NCI-H69 (cell line): ENCODE results near the gene SYT1.
"Not testable (repeated sequence)": the region's sequence is repeated elsewhere in the genome, so short reads cannot be mapped to it uniquely, and the experiment has no call there.

Experiments used
- DNase-seq: peaks from one replicate; lab custom pipeline; 2025; lab: John Stamatoyannopoulos, UW

SYT1 gene

DNA sequence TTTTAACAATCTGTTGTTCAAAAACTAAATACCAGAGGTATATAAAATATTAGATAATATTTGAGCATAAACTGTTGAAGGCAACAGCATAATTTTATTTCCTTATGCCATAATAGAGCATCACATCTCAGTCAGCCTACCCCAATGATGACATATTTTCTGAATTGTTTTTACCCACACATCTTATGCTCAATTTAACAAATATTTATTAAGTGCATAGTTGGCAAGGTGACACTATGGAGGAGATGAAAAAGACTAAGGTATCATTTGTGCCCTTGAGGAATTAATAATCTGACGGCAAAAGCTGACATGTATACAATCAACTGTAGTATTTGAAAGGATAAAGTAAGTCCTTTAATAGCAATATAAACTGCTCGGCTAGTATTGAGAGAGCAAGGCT lies 102.4 kb downstream of the SYT1 start:
- no peak for DNase-seq

DNA sequence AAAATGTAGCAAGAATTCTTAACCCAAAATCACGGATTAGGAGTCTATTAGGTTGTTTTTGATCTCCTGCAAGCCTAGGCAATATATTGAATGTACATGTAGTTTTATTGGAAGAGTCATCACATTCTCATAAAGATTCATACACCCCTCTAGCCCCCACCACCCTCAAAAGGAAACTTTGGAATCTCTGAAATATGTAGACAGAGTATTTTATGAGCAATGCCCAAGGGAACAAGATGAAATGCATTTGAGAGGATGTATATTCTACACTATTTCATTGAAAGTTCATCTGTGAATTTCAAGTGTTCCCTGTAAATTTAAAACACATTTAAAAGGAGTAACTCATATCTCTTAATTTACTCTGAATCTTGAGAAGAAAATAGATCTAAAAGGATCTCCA lies 103.7 kb downstream of the SYT1 start:
- DNase-seq, result no peak

DNA sequence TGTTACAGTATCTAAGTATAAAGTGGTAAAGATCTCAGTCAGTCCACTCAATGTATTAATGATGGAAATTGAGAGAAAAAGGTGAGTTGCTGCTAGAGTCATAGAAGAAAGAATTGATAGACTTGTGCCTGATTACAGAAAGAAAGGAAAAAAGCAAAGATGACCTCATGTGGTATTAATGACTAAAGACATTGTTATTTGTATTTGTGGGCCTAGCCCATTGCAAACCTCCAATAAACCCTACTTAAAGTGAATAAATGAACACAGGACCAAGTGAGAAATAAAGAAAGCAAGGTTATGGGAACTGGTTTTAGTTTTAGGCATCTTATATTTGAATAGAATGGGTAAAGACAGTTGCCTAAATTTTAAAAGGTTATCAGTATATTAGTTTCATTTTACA lies 105.5 kb downstream of the SYT1 start:
- DNase-seq, result no peak

DNA sequence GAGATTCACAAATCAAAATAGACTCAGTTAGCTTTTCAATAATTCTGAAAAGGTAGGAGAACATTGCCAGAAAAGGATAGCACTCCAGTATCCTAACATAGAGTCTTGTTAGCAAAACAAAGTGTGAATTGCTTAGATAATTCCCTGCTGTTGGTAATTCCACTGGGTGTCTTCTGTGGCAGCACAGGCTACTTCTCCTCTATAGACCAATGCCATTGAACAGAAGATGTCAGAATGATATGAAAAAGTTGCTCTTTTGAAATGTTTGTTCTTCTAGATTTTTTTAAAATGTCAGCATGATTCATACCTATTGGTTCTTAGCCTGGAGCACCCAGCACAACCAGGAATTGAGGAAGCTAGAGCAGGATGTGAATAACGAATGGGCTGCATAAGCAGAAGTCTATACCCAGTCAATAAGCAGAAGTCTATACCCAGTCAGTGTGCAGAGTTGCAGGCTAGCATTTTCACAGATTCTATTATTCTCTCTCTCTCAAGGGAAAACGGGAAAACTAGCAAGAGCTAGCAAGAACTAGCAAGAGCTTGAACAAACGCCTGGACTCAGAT lies 112.8 kb downstream of the SYT1 start:
- peak; percentile 27 for DNase-seq

DNA sequence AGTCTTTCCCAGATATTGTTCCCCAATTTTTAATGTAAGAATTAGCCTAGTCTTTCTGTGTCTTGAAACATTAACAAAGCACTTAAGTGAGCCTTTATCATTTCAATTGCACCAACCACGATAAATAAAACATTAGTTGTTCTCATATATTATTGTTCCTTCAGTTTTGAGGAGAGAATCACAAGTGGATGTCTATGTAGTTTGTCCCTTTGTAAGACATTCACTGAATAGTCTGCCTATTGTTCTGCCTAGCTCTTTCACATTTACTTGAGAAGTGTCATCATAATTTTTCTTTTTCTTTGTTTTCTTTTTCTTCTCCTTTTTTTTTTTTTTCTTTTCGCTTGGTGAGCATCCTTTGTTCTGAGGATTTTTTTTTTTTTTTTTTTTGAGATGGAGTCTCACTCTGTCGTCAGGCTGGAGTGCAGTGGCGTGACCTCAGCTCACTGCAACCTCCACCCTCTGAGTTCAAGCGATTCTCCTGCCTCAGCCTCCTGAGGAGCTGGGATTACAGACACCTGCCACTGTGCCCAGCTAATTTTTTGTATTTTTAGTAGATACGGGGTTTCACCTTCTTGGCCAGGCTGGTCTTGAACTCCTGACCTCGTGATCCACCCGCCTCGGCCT lies 129.7 kb downstream of the SYT1 start:
- no peak for DNase-seq

DNA sequence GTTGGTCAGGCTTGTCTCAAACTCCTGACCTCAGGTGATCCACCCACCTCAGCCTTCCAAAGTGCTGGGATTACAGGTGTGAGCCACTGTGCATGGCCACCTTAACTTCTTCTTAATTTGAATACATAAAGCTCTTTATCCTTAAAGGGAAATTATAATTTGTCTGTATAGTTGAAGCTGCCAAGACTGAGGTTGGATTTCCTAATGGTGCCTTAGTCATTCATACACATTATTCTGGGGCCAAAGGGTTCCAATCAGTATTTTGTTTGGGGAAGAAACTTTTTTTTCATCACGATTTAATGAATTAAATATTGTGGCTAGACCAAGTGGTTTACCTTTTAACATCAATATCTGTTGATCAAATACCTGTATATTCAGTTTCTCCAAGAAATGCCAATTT lies 135.9 kb downstream of the SYT1 start:
- no peak for DNase-seq

DNA sequence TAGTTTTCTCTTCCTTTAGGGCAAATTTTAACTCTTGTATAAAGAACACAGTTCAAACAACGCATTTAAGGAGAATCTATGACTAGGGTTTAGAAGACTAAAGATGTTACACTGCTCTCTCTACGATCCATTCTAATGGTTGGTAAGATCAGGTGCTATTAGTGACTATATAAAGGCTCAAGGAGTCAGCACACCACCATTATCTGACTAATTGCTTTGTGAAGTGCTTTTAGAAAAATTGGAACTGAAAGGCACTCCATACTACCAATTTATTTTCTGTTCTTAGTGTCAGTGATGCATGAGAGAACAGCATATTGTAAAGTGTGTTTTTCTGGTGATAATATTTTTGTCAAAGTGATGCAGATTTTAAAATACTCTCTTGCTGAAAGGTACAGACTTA lies 136.8 kb downstream of the SYT1 start:
- DNase-seq, result peak; percentile 75

DNA sequence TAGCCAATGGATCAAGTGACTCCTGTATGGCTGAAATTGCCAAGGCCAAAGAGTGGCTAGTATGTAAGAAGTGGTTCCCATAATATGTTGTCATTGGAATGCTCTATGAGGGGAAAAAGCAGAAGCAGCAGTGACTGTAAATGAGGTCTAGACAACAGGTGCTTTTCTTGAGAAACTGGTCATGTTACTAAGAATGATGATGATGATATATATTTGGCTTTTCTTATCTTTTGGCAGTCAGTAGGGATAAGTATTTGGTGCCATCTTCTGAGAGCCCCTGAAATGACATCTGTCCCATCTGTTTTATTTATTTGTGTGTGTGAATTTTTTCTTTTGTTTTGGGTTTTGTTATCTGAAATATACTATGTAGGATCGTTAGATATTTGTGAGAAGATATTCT lies 141.7 kb downstream of the SYT1 start:
- peak; percentile 12 for DNase-seq

DNA sequence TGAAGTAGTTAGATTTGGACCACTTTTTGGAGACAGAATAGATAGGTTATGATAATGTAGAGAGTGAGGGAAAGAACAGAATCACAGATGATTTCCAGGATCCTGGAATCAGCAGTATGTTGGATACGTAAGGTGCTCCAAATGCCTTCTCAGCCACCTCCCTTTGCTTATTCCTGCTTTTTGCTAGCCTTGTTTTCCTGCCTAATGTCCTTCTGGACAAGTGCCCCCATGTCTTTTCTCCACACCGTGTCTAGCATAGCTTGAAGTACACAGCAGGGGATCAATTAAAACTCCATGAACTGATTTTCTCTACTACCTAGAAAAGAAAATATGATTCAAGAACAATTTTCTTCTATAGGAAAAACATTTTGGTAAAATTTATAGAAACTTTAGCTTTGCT lies 144.0 kb downstream of the SYT1 start:
- peak; percentile 27 for DNase-seq

DNA sequence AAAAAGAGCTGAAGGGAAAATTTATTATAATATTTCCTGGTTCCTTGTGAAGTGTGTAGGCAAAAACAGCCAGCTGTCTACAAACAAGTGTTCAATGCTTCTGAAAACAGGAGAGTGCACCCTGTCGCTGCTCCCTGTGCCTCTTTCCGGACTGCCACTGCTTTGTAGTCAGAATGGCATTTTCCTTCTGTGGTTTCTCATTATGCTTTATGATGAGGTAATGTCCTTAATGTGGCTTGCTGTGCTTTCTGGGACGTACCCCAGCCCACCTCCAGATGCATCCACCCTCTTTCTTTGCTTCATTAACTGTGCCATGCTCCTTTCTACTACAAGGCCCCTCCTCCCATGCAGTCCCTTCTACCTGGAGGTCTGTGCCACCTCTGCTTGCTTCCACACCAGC lies 148.1 kb downstream of the SYT1 start:
- DNase-seq, result peak; percentile 82

DNA sequence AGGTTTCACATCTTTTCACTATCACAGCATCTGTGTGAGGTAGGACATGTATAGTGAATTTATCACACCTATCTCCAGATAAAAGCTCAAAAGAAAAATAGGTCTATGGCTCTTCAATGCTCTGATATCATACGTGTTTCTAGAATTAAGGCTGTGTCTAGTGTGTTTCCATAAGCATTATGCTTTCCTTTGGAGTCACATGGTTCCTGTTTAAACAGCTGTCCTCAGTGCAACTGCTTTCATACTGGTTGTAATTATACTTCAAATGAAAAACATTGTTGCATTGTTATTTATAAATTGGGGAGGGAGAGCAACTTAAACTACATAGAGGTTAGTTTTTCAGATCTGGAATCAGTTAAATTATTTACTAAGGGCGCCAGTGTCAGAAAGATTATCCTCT lies 151.6 kb downstream of the SYT1 start:
- DNase-seq, result peak; percentile 89

DNA sequence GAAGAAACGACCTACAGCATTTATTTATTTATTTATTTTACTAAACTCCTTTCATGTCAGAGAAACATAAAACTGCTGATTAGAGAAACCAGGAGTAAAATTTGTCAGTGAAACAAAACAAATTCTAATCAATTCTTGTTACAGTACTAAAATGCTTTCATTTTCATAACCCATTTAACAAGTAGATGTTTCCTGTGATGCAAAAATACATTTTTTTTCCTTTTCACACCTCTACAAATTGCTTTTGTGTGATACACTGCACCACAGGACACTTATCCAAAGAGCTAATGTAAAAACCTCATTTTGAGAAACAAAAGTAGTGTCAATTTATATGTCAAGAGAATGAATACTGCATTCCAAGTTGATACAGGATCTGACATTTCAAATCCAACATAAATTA lies 155.1 kb downstream of the SYT1 start:
- peak; percentile 13 for DNase-seq

DNA sequence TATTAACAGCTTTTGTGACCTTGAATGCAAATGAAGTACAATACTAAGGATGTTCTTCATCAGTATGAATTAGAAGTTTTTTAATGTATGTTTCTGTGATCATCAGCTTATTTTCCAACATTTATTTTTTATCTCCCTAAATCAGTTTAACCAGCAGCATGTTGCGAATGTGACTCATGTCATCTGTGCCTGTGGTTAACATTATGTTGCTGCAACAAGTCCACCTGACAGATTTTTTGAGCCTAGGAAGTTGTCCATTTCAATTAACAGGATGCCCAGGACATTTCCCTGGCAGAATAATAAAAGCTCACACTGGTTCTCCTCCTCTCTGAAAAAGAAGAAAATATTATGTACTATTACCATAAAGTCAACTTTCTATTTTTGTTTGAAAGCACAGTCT lies 155.5 kb downstream of the SYT1 start:
- DNase-seq, result peak; percentile 51

DNA sequence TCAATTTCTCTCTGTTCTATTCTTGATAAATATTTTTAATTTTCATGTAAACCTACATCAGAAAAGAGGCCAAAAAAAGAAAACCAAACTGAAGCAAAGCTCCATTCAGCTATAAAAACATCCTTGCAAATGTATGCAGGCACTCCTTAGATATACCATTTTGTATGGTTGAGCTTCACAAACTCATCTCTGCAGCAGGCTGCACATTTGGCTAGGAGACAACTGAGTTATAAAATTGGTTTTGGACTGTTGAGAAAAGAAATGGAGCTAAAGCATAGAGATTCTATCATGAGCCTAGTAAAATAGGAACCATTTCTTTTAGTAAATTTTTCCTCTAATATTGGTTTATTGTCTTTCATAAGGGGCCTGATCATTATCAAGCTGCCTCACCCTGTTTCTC lies 156.4 kb downstream of the SYT1 start:
- DNase-seq, result no peak

DNA sequence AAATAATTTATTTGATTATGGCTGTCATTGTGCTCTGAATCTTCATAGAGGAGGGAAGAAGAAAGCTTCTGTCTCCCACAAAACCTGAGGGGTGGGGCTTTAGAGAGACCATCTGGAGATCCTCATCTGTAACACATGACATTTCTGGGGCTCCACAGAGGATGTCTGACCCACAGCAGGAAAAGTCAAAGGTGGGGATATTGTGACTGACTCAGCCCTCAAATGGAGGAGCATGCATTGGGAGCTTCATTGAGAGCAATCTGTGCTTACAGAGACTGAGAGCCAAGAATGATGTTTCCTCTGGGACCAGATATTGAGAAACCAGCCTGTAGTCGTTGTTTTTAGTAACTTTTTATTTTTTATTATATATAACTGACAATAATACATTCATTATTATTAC lies 158.7 kb downstream of the SYT1 start:
- DNase-seq, result peak; percentile 78

DNA sequence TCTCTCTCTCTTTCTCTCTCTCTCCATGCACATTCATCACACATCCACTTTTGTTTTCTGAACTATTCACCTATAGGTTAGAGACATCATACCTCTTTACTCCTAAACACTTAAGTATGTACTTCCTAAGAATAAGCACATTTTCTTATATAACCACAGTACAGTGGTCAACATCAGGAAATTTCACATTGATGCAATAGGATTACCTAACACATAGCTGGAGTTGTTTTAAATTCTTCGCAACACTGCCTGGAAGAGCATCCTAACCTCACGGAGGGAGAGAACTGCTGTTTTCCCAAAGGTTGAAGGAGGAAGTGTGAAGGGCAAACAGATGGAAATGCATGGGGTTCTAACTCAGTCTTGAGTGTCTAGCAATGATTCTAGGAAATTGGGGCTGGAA lies 159.2 kb downstream of the SYT1 start:
- DNase-seq, result no peak

DNA sequence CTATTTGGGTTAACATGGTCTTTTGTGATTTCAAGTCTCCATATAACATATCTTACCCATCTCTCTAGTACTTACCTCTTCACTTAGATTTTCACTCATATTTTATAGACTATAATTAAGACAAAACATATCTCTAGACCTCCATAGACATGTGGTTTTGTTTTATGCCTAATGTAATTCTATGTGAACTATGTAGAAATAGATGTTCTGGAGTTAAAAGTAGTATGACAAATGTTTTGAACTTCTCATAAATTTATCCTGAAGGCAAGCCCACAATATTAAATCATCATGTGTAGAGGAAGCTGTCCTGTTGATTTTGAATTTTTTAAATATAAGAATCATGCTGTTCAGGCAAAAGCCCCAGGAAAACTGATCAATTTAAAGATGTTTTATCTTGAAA lies 169.2 kb downstream of the SYT1 start:
- DNase-seq, result no peak

DNA sequence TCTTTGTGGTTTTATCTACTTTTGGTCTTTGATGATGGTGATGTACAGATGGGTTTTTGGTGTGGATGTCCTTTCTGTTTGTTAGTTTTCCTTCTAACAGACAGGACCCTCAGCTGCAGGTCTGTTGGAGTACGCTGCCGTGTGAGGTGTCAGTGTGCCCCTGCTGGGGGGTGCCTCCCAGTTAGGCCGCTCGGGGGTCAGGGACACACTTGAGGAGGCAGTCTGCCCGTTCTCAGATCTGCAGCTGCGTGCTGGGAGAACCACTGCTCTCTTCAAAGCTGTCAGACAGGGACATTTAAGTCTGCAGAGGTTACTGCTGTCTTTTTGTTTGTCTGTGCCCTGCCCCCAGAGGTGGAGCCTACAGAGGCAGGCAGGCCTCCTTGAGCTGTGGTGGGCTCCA lies 180.2 kb downstream of the SYT1 start:
- DNase-seq, result not testable (repeated sequence)

DNA sequence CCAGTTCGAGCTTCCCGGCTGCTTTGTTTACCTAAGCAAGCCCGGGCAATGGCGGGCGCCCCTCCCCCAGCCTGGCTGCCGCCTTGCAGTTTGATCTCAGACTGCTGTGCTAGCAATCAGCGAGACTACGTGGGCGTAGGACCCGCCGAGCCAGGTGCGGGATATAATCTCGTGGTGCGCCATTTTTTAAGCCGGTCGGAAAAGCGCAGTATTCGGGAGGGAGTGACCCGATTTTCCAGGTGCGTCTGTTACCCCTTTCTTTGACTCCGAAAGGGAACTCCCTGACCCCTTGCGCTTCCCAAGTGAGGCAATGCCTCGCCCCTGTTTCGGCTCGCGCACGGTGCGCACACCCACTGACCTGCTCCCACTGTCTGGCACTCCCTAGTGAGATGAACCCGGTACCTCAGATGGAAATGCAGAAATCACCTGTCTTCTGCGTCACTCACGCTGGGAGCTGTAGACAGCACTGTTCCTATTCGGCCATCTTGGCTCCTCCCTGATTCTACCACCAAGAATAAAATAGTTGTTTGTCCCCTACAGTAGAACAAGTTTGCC lies 180.7 kb downstream of the SYT1 start:
- DNase-seq, result peak; percentile 75

DNA sequence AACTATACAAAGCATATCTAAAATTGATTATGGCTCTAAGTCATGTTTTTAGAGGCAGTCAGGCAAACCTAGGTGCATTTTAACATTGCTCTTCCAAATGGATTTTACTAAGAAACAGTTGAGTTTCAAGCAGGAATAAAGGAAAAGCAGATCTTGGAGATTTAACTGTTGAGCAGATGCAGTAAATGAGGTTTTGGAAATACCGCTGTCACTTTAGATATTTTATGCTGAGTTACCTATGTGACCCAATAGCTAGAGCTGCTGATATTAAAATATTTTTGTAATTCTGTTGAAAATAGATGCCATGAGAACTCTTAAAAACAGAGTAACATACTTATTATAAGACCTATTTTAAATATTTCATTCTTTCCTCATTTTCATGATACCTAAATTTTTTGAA lies 181.4 kb downstream of the SYT1 start:
- DNase-seq, result peak; percentile 16

DNA sequence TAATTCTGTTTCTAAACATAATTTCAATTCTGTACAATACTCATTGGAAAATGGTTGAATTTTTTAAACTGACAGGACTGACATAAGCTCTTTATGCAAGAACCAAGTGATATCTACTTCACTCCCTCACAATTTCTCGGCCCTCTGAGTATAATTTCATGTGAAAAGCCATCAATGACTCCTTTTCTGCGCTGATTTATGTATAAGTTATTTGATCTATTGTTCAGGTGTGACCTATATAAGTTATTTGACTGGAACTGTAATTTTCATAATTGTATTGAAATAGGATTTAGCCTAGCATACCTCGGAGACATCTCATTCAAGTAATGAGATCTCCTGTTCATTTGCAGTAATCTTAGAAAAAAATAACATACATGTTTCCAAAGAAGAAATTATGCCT lies 184.4 kb downstream of the SYT1 start:
- peak; percentile 64 for DNase-seq

DNA sequence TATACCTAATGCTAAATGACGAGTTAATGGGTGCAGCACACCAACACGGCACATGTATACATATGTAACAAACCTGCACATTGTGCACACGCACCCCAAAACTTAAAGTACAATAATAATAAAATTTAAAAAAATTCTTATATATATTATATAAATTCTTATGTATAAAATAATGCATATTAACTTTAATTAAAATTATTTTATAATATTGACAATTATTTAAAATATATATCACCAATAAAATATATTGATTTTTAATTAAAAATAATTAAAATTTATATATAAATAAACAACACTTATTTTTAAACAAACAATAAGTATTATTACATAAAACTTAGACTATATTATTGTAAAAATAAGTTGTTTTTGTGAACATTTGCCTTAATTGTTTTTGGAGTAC lies 188.8 kb downstream of the SYT1 start:
- DNase-seq, result no peak

DNA sequence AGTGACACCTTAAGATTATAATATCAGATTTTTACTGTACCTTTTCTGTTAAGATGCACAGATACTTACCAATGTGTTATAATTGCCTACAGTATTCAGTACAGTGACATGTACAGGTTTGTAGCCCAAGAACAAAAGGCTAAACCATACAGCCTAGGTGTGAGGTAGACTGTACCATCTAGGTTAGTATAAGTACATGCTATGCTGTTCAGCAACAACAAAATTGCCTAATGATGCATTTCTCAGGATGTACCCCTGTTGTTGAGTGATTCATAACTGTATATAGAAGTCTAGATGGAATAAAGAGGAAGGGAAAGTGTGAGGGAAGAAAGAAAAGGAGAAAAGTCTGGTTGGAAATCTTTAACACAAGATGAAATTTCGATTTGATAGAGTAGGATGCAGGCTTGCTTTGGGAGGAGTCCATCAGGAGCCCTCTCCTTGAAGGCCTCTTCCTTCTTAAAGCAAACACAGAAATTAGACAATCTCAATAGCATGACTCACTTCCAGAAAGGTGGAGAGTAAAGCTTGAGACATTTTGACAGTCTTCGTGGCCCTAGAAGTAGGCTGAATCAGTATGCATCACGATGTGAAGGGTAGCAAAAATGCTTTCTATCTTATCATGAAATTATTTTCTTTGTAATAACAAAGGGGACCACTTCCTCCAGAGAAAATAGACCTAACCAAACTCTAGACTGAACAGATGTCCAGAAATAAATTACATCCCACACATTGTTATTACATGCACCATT lies 191.5 kb downstream of the SYT1 start:
- DNase-seq, result peak; percentile 36
